Measurements from ENCODE around the gene TAMM41.
"Not testable (repeated sequence)": the region's sequence is repeated elsewhere in the genome, so short reads cannot be mapped to it uniquely, and the experiment has no call there.

DNA sequence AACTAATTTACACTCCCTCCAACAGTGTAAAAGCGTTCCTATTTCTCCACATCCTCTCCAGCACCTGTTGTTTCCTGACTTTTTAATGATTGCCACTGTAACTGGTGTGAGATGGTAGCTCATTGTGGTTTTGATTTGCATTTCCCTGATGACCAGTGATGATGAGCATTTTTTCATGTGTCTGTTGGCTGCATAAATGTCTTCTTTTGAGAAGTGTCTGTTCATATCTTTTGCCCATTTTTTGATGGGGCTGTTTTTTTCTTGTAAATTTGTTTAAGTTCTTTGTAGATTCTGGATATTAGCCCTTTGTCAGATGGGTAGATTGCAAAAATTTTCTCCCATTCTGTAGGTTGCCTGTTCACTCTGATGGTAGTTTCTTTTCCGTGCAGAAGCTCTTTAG is 15.9 kb upstream of the TAMM41 start:
- TF ChIP-seq, protein P1, sequence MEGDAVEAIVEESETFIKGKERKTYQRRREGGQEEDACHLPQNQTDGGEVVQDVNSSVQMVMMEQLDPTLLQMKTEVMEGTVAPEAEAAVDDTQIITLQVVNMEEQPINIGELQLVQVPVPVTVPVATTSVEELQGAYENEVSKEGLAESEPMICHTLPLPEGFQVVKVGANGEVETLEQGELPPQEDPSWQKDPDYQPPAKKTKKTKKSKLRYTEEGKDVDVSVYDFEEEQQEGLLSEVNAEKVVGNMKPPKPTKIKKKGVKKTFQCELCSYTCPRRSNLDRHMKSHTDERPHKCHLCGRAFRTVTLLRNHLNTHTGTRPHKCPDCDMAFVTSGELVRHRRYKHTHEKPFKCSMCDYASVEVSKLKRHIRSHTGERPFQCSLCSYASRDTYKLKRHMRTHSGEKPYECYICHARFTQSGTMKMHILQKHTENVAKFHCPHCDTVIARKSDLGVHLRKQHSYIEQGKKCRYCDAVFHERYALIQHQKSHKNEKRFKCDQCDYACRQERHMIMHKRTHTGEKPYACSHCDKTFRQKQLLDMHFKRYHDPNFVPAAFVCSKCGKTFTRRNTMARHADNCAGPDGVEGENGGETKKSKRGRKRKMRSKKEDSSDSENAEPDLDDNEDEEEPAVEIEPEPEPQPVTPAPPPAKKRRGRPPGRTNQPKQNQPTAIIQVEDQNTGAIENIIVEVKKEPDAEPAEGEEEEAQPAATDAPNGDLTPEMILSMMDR (IDR thresholded peaks at IDR 0.05) = not testable (repeated sequence)
- not testable (repeated sequence) for TF ChIP-seq POLR2A (IDR thresholded peaks at IDR 0.05)

Measured in esophagus squamous epithelium (tissue), 4 donors.